H1 (cell line): ENCODE data around the gene RBMS1. TPM values are rescaled to one million over a fixed set of nuclear protein-coding genes. Genes with fewer than 3 reads are reported as not detected.

ENCODE experiments used
- CTCF ChIA-PET: fragments of 300-600 bp; sonication (Branson Sonifier 250); formaldehyde crosslinking; loops from one replicate; lab custom pipeline; 2021; ENCODE audit not compliant: partially characterized antibody; lab: Charles Lee
- POLR2A ChIA-PET: fragments of 300-600 bp; sonication (Branson Sonifier 250); formaldehyde crosslinking; loops from one replicate; lab custom pipeline; 2021; ENCODE audit warnings: inconsistent platforms; ENCODE audit not compliant: partially characterized antibody; lab: Charles Lee
- DNase-seq, 2 experiments: peaks; one replicate each; pipeline versions ENCODE4 v3.0.0 to v3.0.0-alpha.2; 2010 to 2022; ENCODE audit warnings: low spot score in 2 of 2, low read depth in 1 of 2, mixed read lengths in 1 of 2
- FAIRE-seq: peaks from 2 replicates; lab custom pipeline; 2011; peaks lifted over from hg19 to GRCh38; lab: Jason Lieb, UNC
- H2AFZ ChIP-seq: 2 replicates; pipeline ENCODE4 v1.8.1; 2012; ENCODE audit warnings: low read length, inconsistent platforms
- H2AK5ac ChIP-seq: 2 replicates; pipeline ENCODE4 v1.6.1; 2013; ENCODE audit warnings: low read depth, low read length
- H2BK120ac ChIP-seq: replicated peaks from 2 replicates; pipeline ENCODE3; 2013; ENCODE audit warnings: low read depth, low read length, inconsistent platforms
- H2BK12ac ChIP-seq: 2 replicates; pipeline ENCODE4 v1.6.1; 2013; ENCODE audit warnings: low read depth, low read length
- H2BK15ac ChIP-seq: 2 replicates; pipeline ENCODE4 v1.6.1; 2013; ENCODE audit warnings: low read length
- H2BK20ac ChIP-seq: 2 replicates; pipeline ENCODE4 v1.6.1; 2013; ENCODE audit warnings: low read length
- H2BK5ac ChIP-seq: 2 replicates; pipeline ENCODE4 v1.6.1; 2013; ENCODE audit warnings: low read depth, low read length
- H3K14ac ChIP-seq: 2 replicates; pipeline ENCODE4 v1.6.1; 2013; ENCODE audit warnings: inconsistent platforms; ENCODE audit not compliant: insufficient read length
- H3K18ac ChIP-seq: 2 replicates; pipeline ENCODE4 v1.6.1; 2013; ENCODE audit warnings: low read length; ENCODE audit errors: extremely low read depth
- H3K23ac ChIP-seq: 2 replicates; pipeline ENCODE4 v1.6.1; 2013; ENCODE audit warnings: inconsistent platforms; ENCODE audit not compliant: insufficient read length
- H3K23me2 ChIP-seq: 2 replicates; pipeline ENCODE4 v1.6.1; 2013; ENCODE audit warnings: low read depth, low read length
- H3K27ac ChIP-seq: 2 replicates; pipeline ENCODE4 v1.6.1; 2011; ENCODE audit warnings: low read depth, low read length, inconsistent platforms
- H3K27me3 ChIP-seq, 4 experiments: replicated peaks in 1 of 4; 1 replicate in 1 of 4; 2 replicates in 3 of 4; pipeline versions ENCODE4 v1.6.1 to v1.8.1; 2011 to 2013; ENCODE audit warnings: low read length in 3 of 4, mild to moderate bottlenecking in 3 of 4, inconsistent platforms in 2 of 4, mixed read lengths in 2 of 4, moderate library complexity in 1 of 4; ENCODE audit not compliant: control insufficient read depth in 3 of 4, insufficient read depth in 3 of 4; ENCODE audit errors: extremely low read depth in 1 of 4
- H3K36me3 ChIP-seq, 4 experiments: 2 replicates each; pipeline versions ENCODE4 v1.6.1 to v1.8.1; 2011 to 2013; ENCODE audit warnings: mild to moderate bottlenecking in 4 of 4, low read length in 3 of 4, moderate library complexity in 2 of 4, control low read depth in 1 of 4, inconsistent platforms in 1 of 4; ENCODE audit not compliant: insufficient read depth in 4 of 4, control insufficient read depth in 2 of 4
- H3K4ac ChIP-seq: replicated peaks from 2 replicates; pipeline ENCODE3; 2013; ENCODE audit warnings: low read length, low read depth, mixed read lengths, inconsistent platforms; ENCODE audit not compliant: insufficient read length
- H3K4me1 ChIP-seq, 4 experiments: replicated peaks in 1 of 4; 1 replicate in 1 of 4; 2 replicates in 3 of 4; pipeline versions ENCODE4 v1.6.1 to v1.8.1; 2011 to 2013; ENCODE audit warnings: low read length in 3 of 4, inconsistent platforms in 2 of 4, mixed read lengths in 1 of 4; ENCODE audit not compliant: insufficient read depth in 4 of 4, control insufficient read depth in 3 of 4
- H3K4me2 ChIP-seq, 2 experiments: 2 replicates each; pipeline versions ENCODE4 v1.6.1 to v1.8.1; 2011 to 2013; ENCODE audit warnings: low read depth in 2 of 2, low read length in 2 of 2, control low read depth in 1 of 2, inconsistent platforms in 1 of 2, mild to moderate bottlenecking in 1 of 2; ENCODE audit not compliant: insufficient read depth in 1 of 2
- H3K4me3 ChIP-seq, 4 experiments: fragments of 200-600, 300-600 bp in 1 of 4; sonication (generic), shearing (Covaris generic), sonication (Bioruptor Twin) in 1 of 4; 2 replicates each; pipeline versions ENCODE4 v1.5.1 to v1.8.1; 2011 to 2016; ENCODE audit warnings: low read length in 4 of 4, low read depth in 3 of 4, control low read depth in 2 of 4, inconsistent platforms in 2 of 4, mild to moderate bottlenecking in 2 of 4, mixed read lengths in 1 of 4, moderate library complexity in 1 of 4; ENCODE audit not compliant: insufficient read depth in 2 of 4; ENCODE audit errors: extremely low read depth in 1 of 4
- H3K56ac ChIP-seq: replicated peaks from 2 replicates; pipeline ENCODE3; 2013; ENCODE audit warnings: low read depth, mild to moderate bottlenecking, mixed read lengths, low read length, inconsistent platforms; ENCODE audit not compliant: insufficient read length
- H3K79me1 ChIP-seq: 2 replicates; pipeline ENCODE4 v1.6.1; 2013; ENCODE audit warnings: low read depth, low read length, control low read depth
- H3K79me2 ChIP-seq, 2 experiments: 2 replicates each; pipeline versions ENCODE4 v1.6.1 to v1.8.1; 2012 to 2013; ENCODE audit warnings: low read length in 2 of 2, mild to moderate bottlenecking in 2 of 2, inconsistent platforms in 1 of 2; ENCODE audit not compliant: insufficient read depth in 2 of 2, control insufficient read depth in 1 of 2
- H3K9ac ChIP-seq, 4 experiments: replicated peaks in 1 of 4; 1 replicate in 1 of 4; 2 replicates in 3 of 4; pipeline versions ENCODE4 v1.6.1 to v1.8.1; 2011 to 2013; ENCODE audit warnings: low read depth in 3 of 4, low read length in 3 of 4, control low read depth in 2 of 4, mild to moderate bottlenecking in 2 of 4, moderate library complexity in 2 of 4, inconsistent platforms in 1 of 4; ENCODE audit errors: extremely low read depth in 1 of 4
- H3K9me3 ChIP-seq, 2 experiments: 2 replicates each; pipeline versions ENCODE4 v1.6.1 to v1.8.1; 2012 to 2013; ENCODE audit warnings: mild to moderate bottlenecking in 2 of 2, moderate library complexity in 2 of 2, control low read depth in 1 of 2, inconsistent platforms in 1 of 2, low read depth in 1 of 2, low read length in 1 of 2, mixed read lengths in 1 of 2; ENCODE audit not compliant: insufficient read depth in 2 of 2
- H4K20me1 ChIP-seq, 2 experiments: replicated peaks in 1 of 2; 2 replicates each; pipeline versions ENCODE3 to v1.8.1; 2011 to 2013; ENCODE audit warnings: inconsistent platforms in 2 of 2, low read length in 2 of 2, mild to moderate bottlenecking in 1 of 2; ENCODE audit not compliant: insufficient read depth in 2 of 2, control insufficient read depth in 1 of 2
- H4K5ac ChIP-seq: 2 replicates; pipeline ENCODE4 v1.6.1; 2013; ENCODE audit warnings: low read length, low read depth, mixed read lengths, inconsistent platforms; ENCODE audit not compliant: insufficient read length
- H4K8ac ChIP-seq: 2 replicates; pipeline ENCODE4 v1.8.0; 2013; ENCODE audit warnings: mild to moderate bottlenecking, moderate library complexity, low read length, inconsistent platforms; ENCODE audit not compliant: insufficient read depth; ENCODE audit errors: extremely low read depth
- H4K91ac ChIP-seq: replicated peaks from 2 replicates; pipeline ENCODE3; 2013; ENCODE audit warnings: low read length, mixed read lengths, inconsistent platforms; ENCODE audit not compliant: insufficient read length
- ATF3 ChIP-seq: IDR thresholded peaks from 2 replicates; pipeline ENCODE4 v1.6.1; 2011; ENCODE audit warnings: low read depth, mild to moderate bottlenecking, low read length; ENCODE audit not compliant: insufficient read depth
- BCL11A ChIP-seq, 2 experiments: IDR thresholded peaks; one replicate each; pipeline ENCODE4 v1.6.1; 2011; ENCODE audit warnings: low read depth in 2 of 2, low read length in 2 of 2, mild to moderate bottlenecking in 2 of 2
- CBX8 ChIP-seq: fragments of 300-800, 300-1000 bp; sonication (generic); IDR thresholded peaks from 2 replicates; pipeline ENCODE4 v1.7.1; 2016; ENCODE audit warnings: low read depth, low read length, borderline replicate concordance
- E2F6 ChIP-seq: IDR thresholded peaks from 2 replicates; pipeline ENCODE4 v1.6.1; 2012; ENCODE audit warnings: inconsistent platforms
- FOSL1 ChIP-seq: IDR thresholded peaks from 2 replicates; pipeline ENCODE4 v1.6.1; 2011; ENCODE audit warnings: mild to moderate bottlenecking, low read depth, low read length, moderate library complexity; ENCODE audit not compliant: insufficient read depth
- SIX5 ChIP-seq: IDR thresholded peaks from 2 replicates; pipeline ENCODE4 v1.6.1; 2011; ENCODE audit warnings: mild to moderate bottlenecking, low read depth, low read length
- YY1 ChIP-seq: IDR thresholded peaks from 2 replicates; pipeline ENCODE4 v1.6.1; 2011; ENCODE audit warnings: low read depth, mild to moderate bottlenecking, low read length
- WGBS, 2 experiments: shearing (Covaris generic) in 1 of 2; methylation state at CpG; one replicate each; pipeline versions ENCODE4 v1.1.6 to v1.1.7; 2013 to 2015; ENCODE audit warnings: low lambda C conversion rate in 2 of 2, mixed read lengths in 2 of 2, inconsistent platforms in 1 of 2, low coverage in 1 of 2, missing lambda C conversion rate in 1 of 2; ENCODE audit not compliant: insufficient replicate concordance in 2 of 2, insufficient coverage in 1 of 2, insufficient read length in 1 of 2; ENCODE audit errors: extremely low coverage in 1 of 2, missing lambda C conversion rate in 1 of 2; 5-methylcytosine and 5-hydroxymethylcytosine counted together
- polyA plus RNA-seq, 7 experiments: library from polyadenylated mRNA; depleted of rRNA in 3 of 7; stranded (reverse) in 5 of 7; unstranded in 2 of 7; fragments of >200 nt in 5 of 7; fragments of 200-250 nt in 2 of 7; gene quantifications; 1 replicate in 5 of 7; 2 replicates in 1 of 7; 4 replicates in 1 of 7; pipeline versions ENCODE4 v1.2.1 to v1.2.3, GENCODE V29; 2011 to 2013; ENCODE audit warnings: missing spikeins in 2 of 7, mixed read lengths in 2 of 7
- total RNA-seq: library from RNA; stranded (reverse); fragmentation: NEBNext Ultra II Directional; extraction: Animal tissue kit (Norgen Biotek cat#: 25700); gene quantifications from 2 replicates; pipeline ENCODE4 v1.2.1, GENCODE V29; 2021

RBMS1 gene
- total and polyA plus RNA-seq, 2 of the 8 experiments (the other 6 are each of a cell fraction or from before 2014, with no cell fraction given), result 53.7 to 60.0 TPM

GRCh38 chr2:160482673-160483072 is 10.9 kb downstream of the RBMS1 start:
- DNase-seq, result no peak
- H4K5ac ChIP-seq, result no peak overlapping the region
- peaks cover 2 to 93% of the 10 kb centered on the region in 2 experiments; a peak in 3 of 4 replicates for H3K79me2 ChIP-seq
- no peak overlapping the region for H3K4me2 ChIP-seq
- no peak overlapping the region for H3K56ac ChIP-seq
- no peak overlapping the region for H2BK120ac ChIP-seq
- H3K4me1 ChIP-seq, result peaks cover 0 to 12% (median 6%) of the 10 kb centered on the region in 4 experiments; a peak in 5 of 7 replicates
- no peaks in the 10 kb centered on the region for H3K9me3 ChIP-seq
- H2BK20ac ChIP-seq, result no peak overlapping the region
- H2BK12ac ChIP-seq, result no peak overlapping the region
- no peak overlapping the region for H3K23ac ChIP-seq
- no peak overlapping the region for H3K9ac ChIP-seq
- no peak overlapping the region for H3K4me3 ChIP-seq
- no peak overlapping the region for H2BK15ac ChIP-seq
- no peaks in the 10 kb centered on the region for H3K27me3 ChIP-seq
- peaks cover 0 to 6% of the 10 kb centered on the region in 2 experiments for H4K20me1 ChIP-seq
- H2AK5ac ChIP-seq, result no peak overlapping the region
- no peak overlapping the region for H2BK5ac ChIP-seq
- H2AFZ ChIP-seq, result no peak overlapping the region
- H3K23me2 ChIP-seq, result no peaks in the 10 kb centered on the region
- WGBS, 2 experiments, result 76% methylated on average over 2 of the region's 2 CpGs; no CpG with 5 or more reads in 1 of the 2 experiments
- H3K14ac ChIP-seq, result no peak overlapping the region
- CTCF ChIA-PET, result interaction anchor here (1.5 kb wide), 1 partner anchor 10 kb away, joined by 3 read pairs; no protein-coding TSS in a partner anchor
- no peaks in the 10 kb centered on the region for H3K36me3 ChIP-seq
- H3K79me1 ChIP-seq, result peaks cover 5% of the 10 kb centered on the region; the same call in 1 of the 2 replicates
- H3K18ac ChIP-seq, result no peak overlapping the region
- no peak for FAIRE-seq
- H4K91ac ChIP-seq, result no peak overlapping the region
- POLR2A ChIA-PET, result no interaction called here
- H4K8ac ChIP-seq, result no peak overlapping the region
- no peak overlapping the region for H3K27ac ChIP-seq
- TF ChIP-seq SIX5 (no peak), CBX8 (no peak), E2F6 (no peak), FOSL1 (no peak), ATF3 (no peak), BCL11A (IDR thresholded peaks at IDR 0.05; ENCODE audit: low read depth in 2 of 2, low read length in 2 of 2) (no peak), YY1 (no peak)
- H3K4ac ChIP-seq, result no peak overlapping the region
